SK-MEL-5 (cell line): ENCODE measurements around the gene ENTPD1. TPM values are rescaled to one million over a fixed set of nuclear protein-coding genes. Genes with fewer than 3 reads are reported as not detected.
A peak's percentile ranks its signal among the peaks of the same experiment; 100 is the strongest.

Experiments used
- DNase-seq: peaks from one replicate; pipeline ENCODE4 v3.0.0-alpha.2; 2016; ENCODE audit warnings: low read depth, low spot score
- in situ Hi-C: cut with HindIII; loops from 2 replicates; pipeline ENCODE4 v1.10.0; 2016; ENCODE audit warnings: low sequenced_read_pairs, high pct_unique_total_duplicates, low pct_unique_long_range_greater_than_20kb
- total RNA-seq: library from RNA; depleted of rRNA; stranded (reverse); fragments of >200 nt; shearing (Covaris generic); gene quantifications from 2 replicates; pipeline ENCODE4 v1.2.3, GENCODE V29; 2014

The ENTPD1 gene
- total RNA-seq, 1 experiment from 2014 or later, result 20.2 TPM

- DNase-seq, result no peak
- in situ Hi-C loops, result no loop called here
These were observed 81.4 kb downstream of the ENTPD1 start for GRCh38 chr10:95837356-95837776.

- in situ Hi-C loops, result no loop called here
- DNase-seq, result no peak
These were observed 81.8 kb downstream of the ENTPD1 start for GRCh38 chr10:95837783-95838182.

- no peak for DNase-seq
- in situ Hi-C loops, result no loop called here
These were observed 84.2 kb downstream of the ENTPD1 start for GRCh38 chr10:95840121-95840520.

GRCh38 chr10:95840681-95841080 lies 84.7 kb downstream of the ENTPD1 start:
- in situ Hi-C loops, result no loop called here
- DNase-seq, result no peak

GRCh38 chr10:95841661-95842498 lies 85.9 kb downstream of the ENTPD1 start:
- in situ Hi-C loops, result no loop called here

GRCh38 chr10:95845411-95845810 lies 89.4 kb downstream of the ENTPD1 start:
- no peak for DNase-seq
- in situ Hi-C loops, result no loop called here

More at GRCh38 chr10:95841661-95842498, 85.9 kb downstream of the ENTPD1 start:
- peak; percentile 74 for DNase-seq

- DNase-seq, result no peak
- in situ Hi-C loops, result no loop called here
These were observed 91.0 kb downstream of the ENTPD1 start for GRCh38 chr10:95847007-95847406.

GRCh38 chr10:95848841-95849240 lies 92.9 kb downstream of the ENTPD1 start:
- DNase-seq, result no peak
- in situ Hi-C loops, result no loop called here

GRCh38 chr10:95850791-95851190 lies 94.8 kb downstream of the ENTPD1 start:
- DNase-seq, result no peak
- in situ Hi-C loops, result no loop called here

- in situ Hi-C loops, result no loop called here
- DNase-seq, result no peak
These were observed 104.4 kb downstream of the ENTPD1 start for GRCh38 chr10:95860166-95860940.

- in situ Hi-C loops, result no loop called here
- DNase-seq, result no peak
These were observed 105.4 kb downstream of the ENTPD1 start for GRCh38 chr10:95861386-95861785.

- in situ Hi-C loops, result no loop called here
- DNase-seq, result peak; percentile 74
These were observed 109.2 kb downstream of the ENTPD1 start for GRCh38 chr10:95864906-95865813.

- no peak for DNase-seq
- in situ Hi-C loops, result no loop called here
These were observed 110.0 kb downstream of the ENTPD1 start for GRCh38 chr10:95865814-95866466.

GRCh38 chr10:95866467-95866842 lies 110.5 kb downstream of the ENTPD1 start:
- in situ Hi-C loops, result no loop called here

GRCh38 chr10:95867866-95868265 lies 111.9 kb downstream of the ENTPD1 start:
- in situ Hi-C loops, result no loop called here

More at GRCh38 chr10:95866467-95866842, 110.5 kb downstream of the ENTPD1 start:
- peak; percentile 27 for DNase-seq

GRCh38 chr10:95872158-95872711 lies 116.3 kb downstream of the ENTPD1 start:
- no peak for DNase-seq
- in situ Hi-C loops, result no loop called here

More at GRCh38 chr10:95867866-95868265, 111.9 kb downstream of the ENTPD1 start:
- no peak for DNase-seq

- no peak for DNase-seq
- in situ Hi-C loops, result no loop called here
These were observed 117.2 kb downstream of the ENTPD1 start for GRCh38 chr10:95873139-95873538.
